Mucosa of descending colon (tissue), 3 donors: ENCODE measurements around the gene RIPOR2. TPM values are rescaled to one million over a fixed set of nuclear protein-coding genes. Genes with fewer than 3 reads are reported as not detected.

Experiments
- ATAC-seq: fragments of 200-7000 bp; cut with Tn5 transposase; one replicate; pipeline ENCODE4 v1.9.1; 2020; ENCODE audit warnings: mild to moderate bottlenecking, moderate library complexity
- DNase-seq, 3 donors: peaks; one replicate each; pipeline ENCODE4 v3.0.0-alpha.2; 2020
- H3K36me3 ChIP-seq: fragments of 200-600 bp; one replicate; pipeline ENCODE4 v1.8.0; 2021; ENCODE audit warnings: low read depth, mild to moderate bottlenecking
- H3K4me1 ChIP-seq: fragments of 200-600 bp; one replicate; pipeline ENCODE4 v1.8.0; 2021; ENCODE audit warnings: low read depth, mild to moderate bottlenecking
- H3K4me3 ChIP-seq: fragments of 200-600 bp; one replicate; pipeline ENCODE4 v1.8.0; 2021; ENCODE audit warnings: mild to moderate bottlenecking
- H3K9me3 ChIP-seq: fragments of 200-600 bp; one replicate; pipeline ENCODE4 v1.8.0; 2021; ENCODE audit warnings: mild to moderate bottlenecking
- CTCF ChIP-seq: fragments of 200-600 bp; IDR thresholded peaks from one replicate; pipeline ENCODE4 v1.8.0; 2022; ENCODE audit warnings: antibody characterized with exemption, mild to moderate bottlenecking
- intact Hi-C, 2 donors: fragments of 100-400 bp; cut with DNase I in 1 of 2; cut with micrococcal nuclease in 1 of 2; formaldehyde crosslinking; loops; one replicate each; pipeline versions ENCODE4 v1.11.0 to v1.11.1; 2022; cut with DNase I, micrococcal nuclease
- total RNA-seq, 3 donors: library from RNA; stranded (reverse); fragmentation: NEBNext Ultra II Directional in 2 of 3; extraction: Animal tissue kit (Norgen Biotek cat#: 25700) in 2 of 3; gene quantifications; one replicate each; pipeline versions ENCODE4 v1.2.1 to v1.2.4, GENCODE V29; 2021 to 2023
- donor health status: DM: no; HTN: no; CAD: no; lungs with moderate emphysema.
- donor health status: DM: no; HTN: no; CAD: no.
- donor health status: DM: no; HTN: yes; CAD: no.

The RIPOR2 gene
- total RNA-seq, 3 donors from 2014 or later = 2.9 to 4.7 (median 4.1) TPM

GRCh38 chr6:24847402-24847801, 88.4 kb downstream of the RIPOR2 start:
- Histone ChIP-seq H3K4me1 (no peaks in the 10 kb centered on the region), H3K36me3 (no peaks in the 10 kb centered on the region), H3K9me3 (no peaks in the 10 kb centered on the region), H3K4me3 (no peak overlapping the region)
- TF ChIP-seq CTCF = no peak
- intact Hi-C loops = no loop called here
- DNase-seq (no peak), ATAC-seq (no peak)

GRCh38 chr6:24845578-24845977, 90.2 kb downstream of the RIPOR2 start:
- no peak for ATAC-seq
- no peaks in the 10 kb centered on the region for H3K4me1 ChIP-seq
- DNase-seq = no peak
- TF ChIP-seq CTCF = no peak
- intact Hi-C loops = no loop called here
- no peaks in the 10 kb centered on the region for H3K36me3 ChIP-seq
- no peaks in the 10 kb centered on the region for H3K9me3 ChIP-seq
- H3K4me3 ChIP-seq = no peak overlapping the region

GRCh38 chr6:24844903-24845302, 90.9 kb downstream of the RIPOR2 start:
- no peak for TF ChIP-seq CTCF
- Histone ChIP-seq H3K4me3 (no peak overlapping the region), H3K9me3 (no peaks in the 10 kb centered on the region), H3K4me1 (no peaks in the 10 kb centered on the region), H3K36me3 (no peaks in the 10 kb centered on the region)
- DNase-seq (no peak), ATAC-seq (no peak)
- intact Hi-C loops = no loop called here

GRCh38 chr6:24844061-24844460, 91.7 kb downstream of the RIPOR2 start:
- no peak for TF ChIP-seq CTCF
- intact Hi-C loops = no loop called here
- Histone ChIP-seq H3K9me3 (no peaks in the 10 kb centered on the region), H3K4me1 (no peaks in the 10 kb centered on the region), H3K4me3 (no peak overlapping the region), H3K36me3 (no peaks in the 10 kb centered on the region)
- DNase-seq (no peak), ATAC-seq (no peak)

GRCh38 chr6:24840187-24840586, 95.6 kb downstream of the RIPOR2 start:
- Histone ChIP-seq H3K9me3 (no peaks in the 10 kb centered on the region), H3K4me1 (no peaks in the 10 kb centered on the region), H3K4me3 (no peak overlapping the region), H3K36me3 (no peaks in the 10 kb centered on the region)
- ATAC-seq (no peak), DNase-seq (no peak)
- intact Hi-C loops = no loop called here
- no peak for TF ChIP-seq CTCF

- no peak for TF ChIP-seq CTCF
- ATAC-seq (no peak), DNase-seq (no peak)
- intact Hi-C loops = no loop called here
- Histone ChIP-seq H3K9me3 (no peaks in the 10 kb centered on the region), H3K36me3 (no peaks in the 10 kb centered on the region), H3K4me1 (no peaks in the 10 kb centered on the region), H3K4me3 (no peak overlapping the region)
Observed at GRCh38 chr6:24838994-24839393, 96.8 kb downstream of the RIPOR2 start.
